ENCODE measurements around the gene PLAC1.

The PLAC1 gene

DNA sequence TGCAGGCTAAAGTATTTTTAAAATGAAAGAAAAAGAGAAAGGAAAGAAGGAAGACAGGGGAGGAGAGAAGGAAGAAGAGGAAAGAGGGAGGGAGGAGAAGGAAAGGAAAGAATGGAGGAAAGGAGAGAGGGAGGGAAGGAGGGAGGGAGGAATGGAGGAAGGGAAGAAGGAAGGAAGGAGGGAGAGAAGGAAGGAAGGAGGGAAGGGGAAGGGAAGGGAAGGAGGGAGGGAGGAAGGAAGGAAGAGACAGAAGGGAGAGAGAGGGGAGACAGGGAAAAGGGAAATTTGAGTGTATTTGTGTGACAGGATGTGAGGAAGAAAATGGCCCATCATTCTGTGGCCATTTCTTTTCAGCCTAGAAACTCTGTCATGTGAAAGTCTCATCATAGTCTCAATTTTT is 14.9 kb upstream of the PLAC1 start:
- Histone ChIP-seq H3K27me3 (ENCODE audit: insufficient read depth, poor library complexity, severe bottlenecking) (no peaks in the 10 kb centered on the region), H3K27ac (replicated peaks) (no peak overlapping the region), H3K4me3 (replicated peaks; ENCODE audit: insufficient read depth, low read length) (no peak overlapping the region)
- TF ChIP-seq, protein P1, sequence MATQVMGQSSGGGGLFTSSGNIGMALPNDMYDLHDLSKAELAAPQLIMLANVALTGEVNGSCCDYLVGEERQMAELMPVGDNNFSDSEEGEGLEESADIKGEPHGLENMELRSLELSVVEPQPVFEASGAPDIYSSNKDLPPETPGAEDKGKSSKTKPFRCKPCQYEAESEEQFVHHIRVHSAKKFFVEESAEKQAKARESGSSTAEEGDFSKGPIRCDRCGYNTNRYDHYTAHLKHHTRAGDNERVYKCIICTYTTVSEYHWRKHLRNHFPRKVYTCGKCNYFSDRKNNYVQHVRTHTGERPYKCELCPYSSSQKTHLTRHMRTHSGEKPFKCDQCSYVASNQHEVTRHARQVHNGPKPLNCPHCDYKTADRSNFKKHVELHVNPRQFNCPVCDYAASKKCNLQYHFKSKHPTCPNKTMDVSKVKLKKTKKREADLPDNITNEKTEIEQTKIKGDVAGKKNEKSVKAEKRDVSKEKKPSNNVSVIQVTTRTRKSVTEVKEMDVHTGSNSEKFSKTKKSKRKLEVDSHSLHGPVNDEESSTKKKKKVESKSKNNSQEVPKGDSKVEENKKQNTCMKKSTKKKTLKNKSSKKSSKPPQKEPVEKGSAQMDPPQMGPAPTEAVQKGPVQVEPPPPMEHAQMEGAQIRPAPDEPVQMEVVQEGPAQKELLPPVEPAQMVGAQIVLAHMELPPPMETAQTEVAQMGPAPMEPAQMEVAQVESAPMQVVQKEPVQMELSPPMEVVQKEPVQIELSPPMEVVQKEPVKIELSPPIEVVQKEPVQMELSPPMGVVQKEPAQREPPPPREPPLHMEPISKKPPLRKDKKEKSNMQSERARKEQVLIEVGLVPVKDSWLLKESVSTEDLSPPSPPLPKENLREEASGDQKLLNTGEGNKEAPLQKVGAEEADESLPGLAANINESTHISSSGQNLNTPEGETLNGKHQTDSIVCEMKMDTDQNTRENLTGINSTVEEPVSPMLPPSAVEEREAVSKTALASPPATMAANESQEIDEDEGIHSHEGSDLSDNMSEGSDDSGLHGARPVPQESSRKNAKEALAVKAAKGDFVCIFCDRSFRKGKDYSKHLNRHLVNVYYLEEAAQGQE (IDR thresholded peaks at IDR 0.05; ENCODE audit: insufficient replicate concordance, low read depth) = no peak
- TF ChIP-seq GABPA (IDR thresholded peaks at IDR 0.05; ENCODE audit: low read depth) = no peak
- no peak for TF ChIP-seq CTCF (IDR thresholded peaks at IDR 0.05; ENCODE audit: insufficient read depth, low read length)
- TF ChIP-seq POLR2AphosphoS5 (IDR thresholded peaks at IDR 0.05; ENCODE audit: low read depth) = no peak
- DNase-seq (ENCODE audit: low read depth in 1 of 2, low spot score in 1 of 2) = no peak

DNA sequence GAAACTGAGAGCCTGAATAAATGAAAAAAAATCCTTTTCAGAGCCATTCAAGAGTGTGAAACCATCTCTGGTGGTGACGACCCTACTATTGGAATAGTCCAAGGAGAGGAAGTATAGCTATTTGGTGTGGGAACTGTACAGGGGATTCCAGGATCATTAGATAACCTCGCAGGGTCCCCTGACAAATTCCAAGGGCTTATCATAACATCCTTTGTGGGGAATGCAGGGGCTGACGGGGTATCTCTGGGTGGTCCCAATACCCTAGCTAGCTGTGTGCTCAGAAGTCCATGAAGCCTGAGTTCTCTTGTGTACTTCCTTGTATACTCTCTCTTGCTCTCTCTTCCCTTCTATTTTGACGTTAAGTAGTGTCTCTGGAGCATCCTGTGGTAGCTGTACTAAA is 13.8 kb upstream of the PLAC1 start:
- Histone ChIP-seq H3K27me3 (ENCODE audit: insufficient read depth, poor library complexity, severe bottlenecking) (no peaks in the 10 kb centered on the region), H3K27ac (replicated peaks) (no peak overlapping the region), H3K4me3 (replicated peaks; ENCODE audit: insufficient read depth, low read length) (no peak overlapping the region)
- DNase-seq (ENCODE audit: low read depth in 1 of 2, low spot score in 1 of 2) = no peak
- TF ChIP-seq SPI1 (IDR thresholded peaks at IDR 0.05; ENCODE audit: borderline replicate concordance, low read depth) = no peak
- TF ChIP-seq CTCF (IDR thresholded peaks at IDR 0.05; ENCODE audit: insufficient read depth, low read length) = no peak
- TF ChIP-seq, protein P1 (IDR thresholded peaks at IDR 0.05; ENCODE audit: insufficient replicate concordance, low read depth) = no peak
- no peak for TF ChIP-seq POLR2AphosphoS5 (IDR thresholded peaks at IDR 0.05; ENCODE audit: low read depth)
- TF ChIP-seq GABPA (IDR thresholded peaks at IDR 0.05; ENCODE audit: low read depth) = no peak

GRCh38 chrX:134671294-134671693 is 13.0 kb upstream of the PLAC1 start:
- H3K4me3 ChIP-seq (replicated peaks; ENCODE audit: insufficient read depth, low read length) = no peak overlapping the region
- TF ChIP-seq, protein P1 (IDR thresholded peaks at IDR 0.05; ENCODE audit: insufficient replicate concordance, low read depth) = no peak
- TF ChIP-seq GABPA (IDR thresholded peaks at IDR 0.05; ENCODE audit: low read depth) = no peak
- TF ChIP-seq SPI1 (IDR thresholded peaks at IDR 0.05; ENCODE audit: borderline replicate concordance, low read depth) = no peak
- TF ChIP-seq POLR2AphosphoS5 (IDR thresholded peaks at IDR 0.05; ENCODE audit: low read depth) = no peak
- no peak for TF ChIP-seq CTCF (IDR thresholded peaks at IDR 0.05; ENCODE audit: insufficient read depth, low read length)
- peak; percentile 2 to 16 for DNase-seq (ENCODE audit: low read depth in 1 of 2, low spot score in 1 of 2)
- no peaks in the 10 kb centered on the region for H3K27me3 ChIP-seq (ENCODE audit: insufficient read depth, poor library complexity, severe bottlenecking)
- no peak overlapping the region for H3K27ac ChIP-seq (replicated peaks)
